Kidney epithelial cell (primary cell): ENCODE results near the gene VENTX. TPM values are rescaled to one million over a fixed set of nuclear protein-coding genes. Genes with fewer than 3 reads are reported as not detected.

Experiments used
- DNase-seq: peaks from one replicate; pipeline ENCODE4 v3.0.0-alpha.2; 2010; ENCODE audit warnings: low read depth
- H3K27me3 ChIP-seq: 2 replicates; pipeline ENCODE4 v1.6.0; 2011; ENCODE audit warnings: low read length; ENCODE audit not compliant: control insufficient read depth, insufficient read depth
- H3K36me3 ChIP-seq: 2 replicates; pipeline ENCODE4 v1.5.1; 2011; ENCODE audit warnings: low read length; ENCODE audit not compliant: control insufficient read depth, insufficient read depth
- H3K4me3 ChIP-seq: 2 replicates; pipeline ENCODE4 v1.5.1; 2011; ENCODE audit warnings: low read depth, mild to moderate bottlenecking, control low read depth, low read length
- total RNA-seq: library from RNA; depleted of rRNA; stranded (reverse); fragments of >200 nt; gene quantifications from 2 replicates; pipeline ENCODE4 v1.2.3, GENCODE V29; 2015
- TF ChIP-seq, protein P1 (sequence below): IDR thresholded peaks from 2 replicates; pipeline ENCODE4 v1.5.1; 2011; ENCODE audit warnings: mild to moderate bottlenecking, moderate library complexity, low read length, control low read depth, inconsistent platforms; ENCODE audit not compliant: insufficient read depth, poor library complexity, severe bottlenecking

Gene VENTX
- total RNA-seq, 1 donor from 2014 or later, result not detected

DNA sequence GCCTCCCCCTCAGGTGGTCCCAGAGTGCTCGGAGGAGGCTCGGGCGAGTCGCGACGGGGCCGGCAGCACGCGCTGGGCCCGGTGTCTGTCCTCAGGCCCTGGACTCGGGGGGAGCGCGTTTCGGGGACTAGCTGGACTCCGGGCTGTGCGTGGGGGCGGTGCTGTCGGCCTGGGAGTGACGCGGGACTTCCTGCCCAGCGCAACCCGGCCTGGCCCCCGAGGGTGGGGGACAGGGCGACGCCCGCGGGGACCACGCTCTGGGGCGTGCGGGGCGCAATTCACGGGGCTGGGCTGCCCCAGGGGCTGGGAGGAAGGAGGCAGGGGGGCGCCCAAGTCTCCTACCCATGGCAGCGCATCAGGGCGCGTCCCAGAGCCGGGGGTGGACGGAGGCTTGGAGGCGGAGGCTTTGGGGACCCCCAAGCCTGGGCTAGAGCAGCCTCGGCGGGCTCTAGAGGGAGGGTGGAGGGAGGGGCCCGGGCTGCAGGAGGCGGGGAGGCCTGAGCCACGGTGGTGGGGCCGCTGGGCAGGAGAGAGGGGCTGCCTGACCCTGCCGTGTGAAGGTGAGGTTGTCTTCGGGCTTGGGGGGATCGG is 2.3 kb upstream of the VENTX start:
- H3K36me3 ChIP-seq, result no peaks in the 10 kb centered on the region
- DNase-seq, result no peak
- TF ChIP-seq, protein P1, sequence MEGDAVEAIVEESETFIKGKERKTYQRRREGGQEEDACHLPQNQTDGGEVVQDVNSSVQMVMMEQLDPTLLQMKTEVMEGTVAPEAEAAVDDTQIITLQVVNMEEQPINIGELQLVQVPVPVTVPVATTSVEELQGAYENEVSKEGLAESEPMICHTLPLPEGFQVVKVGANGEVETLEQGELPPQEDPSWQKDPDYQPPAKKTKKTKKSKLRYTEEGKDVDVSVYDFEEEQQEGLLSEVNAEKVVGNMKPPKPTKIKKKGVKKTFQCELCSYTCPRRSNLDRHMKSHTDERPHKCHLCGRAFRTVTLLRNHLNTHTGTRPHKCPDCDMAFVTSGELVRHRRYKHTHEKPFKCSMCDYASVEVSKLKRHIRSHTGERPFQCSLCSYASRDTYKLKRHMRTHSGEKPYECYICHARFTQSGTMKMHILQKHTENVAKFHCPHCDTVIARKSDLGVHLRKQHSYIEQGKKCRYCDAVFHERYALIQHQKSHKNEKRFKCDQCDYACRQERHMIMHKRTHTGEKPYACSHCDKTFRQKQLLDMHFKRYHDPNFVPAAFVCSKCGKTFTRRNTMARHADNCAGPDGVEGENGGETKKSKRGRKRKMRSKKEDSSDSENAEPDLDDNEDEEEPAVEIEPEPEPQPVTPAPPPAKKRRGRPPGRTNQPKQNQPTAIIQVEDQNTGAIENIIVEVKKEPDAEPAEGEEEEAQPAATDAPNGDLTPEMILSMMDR, result no peak
- H3K4me3 ChIP-seq, result no peak overlapping the region
- peaks cover 87% of the 10 kb centered on the region for H3K27me3 ChIP-seq

DNA sequence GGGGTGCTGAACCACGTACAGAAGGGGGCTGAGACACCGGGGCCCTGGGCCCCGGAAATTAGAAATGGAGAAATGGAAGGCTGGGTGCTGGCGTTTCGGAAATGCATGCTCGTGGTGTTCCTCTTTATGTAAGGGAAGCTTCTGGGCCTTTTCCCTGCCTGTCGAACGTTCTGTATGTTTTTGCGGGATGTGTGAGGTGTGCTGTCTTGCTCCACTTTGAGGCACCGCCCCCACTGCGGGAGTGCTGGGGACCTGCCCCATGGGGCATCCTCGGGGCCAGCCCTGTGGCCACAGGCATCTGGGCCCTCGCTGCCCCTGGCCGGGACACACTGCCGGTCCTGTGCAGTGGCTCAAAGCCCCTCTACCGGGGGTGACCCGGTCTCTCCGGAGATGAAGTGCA is 1.7 kb upstream of the VENTX start:
- H3K27me3 ChIP-seq, result peaks cover 83% of the 10 kb centered on the region
- no peaks in the 10 kb centered on the region for H3K36me3 ChIP-seq
- TF ChIP-seq, protein P1, result no peak
- H3K4me3 ChIP-seq, result no peak overlapping the region
- DNase-seq, result no peak

GRCh38 chr10:133236401-133237240 is 1.0 kb upstream of the VENTX start:
- no peak for DNase-seq

DNA sequence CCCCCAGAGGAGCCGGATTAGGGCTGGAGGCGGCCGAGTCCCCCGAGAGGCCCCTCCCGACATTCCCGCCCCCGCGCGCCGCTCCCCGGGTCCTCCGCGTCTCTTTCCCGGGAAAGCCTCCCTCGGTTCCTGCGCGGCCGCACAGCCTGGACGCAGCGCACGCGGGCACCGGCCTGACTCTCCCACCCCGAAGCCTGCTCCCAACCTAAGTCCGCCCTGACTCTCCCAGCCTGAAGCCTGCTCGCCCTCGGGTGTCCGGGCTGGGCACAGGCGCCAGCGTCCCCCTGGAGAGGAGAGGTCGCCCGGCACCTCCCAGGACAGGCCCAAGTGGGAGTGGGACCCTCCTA is 441 bp upstream of the VENTX start:
- Histone ChIP-seq H3K27me3 (peaks cover 84% of the 10 kb centered on the region), H3K36me3 (no peaks in the 10 kb centered on the region), H3K4me3 (no peak overlapping the region)
- DNase-seq, result no peak
- TF ChIP-seq, protein P1, result no peak

More at GRCh38 chr10:133236401-133237240, 1.0 kb upstream of the VENTX start:
- TF ChIP-seq, protein P1, result no peak
- H3K36me3 ChIP-seq, result no peaks in the 10 kb centered on the region
- no peak overlapping the region for H3K4me3 ChIP-seq
- peaks cover 84% of the 10 kb centered on the region for H3K27me3 ChIP-seq

DNA sequence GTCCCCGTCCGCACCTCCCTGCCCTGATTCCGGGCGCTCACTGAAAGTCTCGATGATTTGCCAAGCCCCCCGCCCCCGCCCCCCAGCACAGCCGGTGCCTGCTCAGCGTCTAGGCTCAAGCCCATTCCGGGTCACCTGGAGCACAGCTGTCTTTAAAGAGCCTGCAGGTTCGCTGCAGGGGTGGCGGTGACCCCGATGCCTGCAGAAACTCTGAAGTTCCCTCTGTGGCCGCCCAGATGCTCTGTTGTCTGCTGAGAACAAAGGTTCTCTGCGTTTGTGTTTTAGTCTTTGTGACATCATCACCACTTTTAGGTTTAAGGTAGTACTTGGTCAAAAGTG is 780 bp downstream of the VENTX start:
- Histone ChIP-seq H3K4me3 (no peak overlapping the region), H3K36me3 (no peaks in the 10 kb centered on the region), H3K27me3 (peaks cover 82% of the 10 kb centered on the region)
- no peak for DNase-seq
- TF ChIP-seq, protein P1, result no peak

- no peak for DNase-seq
- Histone ChIP-seq H3K36me3 (no peaks in the 10 kb centered on the region), H3K27me3 (peaks cover 86% of the 10 kb centered on the region), H3K4me3 (no peak overlapping the region)
- TF ChIP-seq, protein P1, result no peak
Measured at GRCh38 chr10:133239990-133240389, 2.3 kb downstream of the VENTX start.
